Measurements from ENCODE around the gene ZAP70.

The ZAP70 gene

GRCh38 chr2:97769308-97769707, 55.9 kb downstream of the ZAP70 start:
- POLR2A ChIA-PET (ENCODE audit: low non-redundant PET) = no interaction called here
- no peak for DNase-seq (ENCODE audit: low spot score)
- no peak for TF ChIP-seq CTCF (conservative IDR thresholded peaks at IDR 0.05; ENCODE audit: low read depth)
- CTCF ChIA-PET = no interaction called here
- no peak overlapping the region for H3K27ac ChIP-seq

GRCh38 chr2:97769711-97770110, 56.3 kb downstream of the ZAP70 start:
- no peak for TF ChIP-seq CTCF (conservative IDR thresholded peaks at IDR 0.05; ENCODE audit: low read depth)
- ChIA-PET POLR2A (ENCODE audit: low non-redundant PET) (no interaction called here), CTCF (no interaction called here)
- no peak for DNase-seq (ENCODE audit: low spot score)
- no peak overlapping the region for H3K27ac ChIP-seq

GRCh38 chr2:97770445-97770844, 57.1 kb downstream of the ZAP70 start:
- ChIA-PET CTCF (no interaction called here), POLR2A (ENCODE audit: low non-redundant PET) (no interaction called here)
- no peak for DNase-seq (ENCODE audit: low spot score)
- H3K27ac ChIP-seq = no peak overlapping the region
- TF ChIP-seq CTCF (conservative IDR thresholded peaks at IDR 0.05; ENCODE audit: low read depth) = no peak

GRCh38 chr2:97774425-97774824, 61.0 kb downstream of the ZAP70 start:
- ChIA-PET POLR2A (ENCODE audit: low non-redundant PET) (no interaction called here), CTCF (no interaction called here)
- DNase-seq (ENCODE audit: low spot score) = peak; percentile 26
- no peak overlapping the region for H3K27ac ChIP-seq
- 0 out of 2 replicates have a peak, but pooled peaks have one; percentile 13 for TF ChIP-seq CTCF (conservative IDR thresholded peaks at IDR 0.05; ENCODE audit: low read depth)

DNA sequence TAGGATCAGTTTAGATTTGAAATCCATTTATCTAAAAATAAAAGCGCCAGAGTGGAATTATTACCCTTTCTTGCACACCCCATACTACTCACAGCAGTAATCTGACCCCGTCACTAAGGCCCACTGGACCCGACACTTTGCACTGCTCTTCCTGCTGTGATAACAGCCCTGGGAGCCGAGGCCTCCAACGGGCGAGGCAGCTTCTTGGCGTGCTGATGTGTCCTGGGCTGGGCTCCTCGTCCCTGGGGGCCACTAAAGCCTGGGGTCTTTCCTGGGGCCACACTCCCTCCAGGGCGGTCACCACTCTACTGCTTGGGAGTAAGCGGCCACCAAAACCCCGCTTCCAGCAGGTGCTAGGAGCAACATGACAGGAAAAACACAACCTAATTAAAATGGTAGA, 61.7 kb downstream of the ZAP70 start:
- TF ChIP-seq CTCF (conservative IDR thresholded peaks at IDR 0.05; ENCODE audit: low read depth) = no peak
- H3K27ac ChIP-seq = no peak overlapping the region
- DNase-seq (ENCODE audit: low spot score) = no peak
- ChIA-PET POLR2A (ENCODE audit: low non-redundant PET) (no interaction called here), CTCF (interaction anchor here (0.7 kb wide), 1 partner anchor 192 kb away, joined by 3 read pairs; no protein-coding TSS in a partner anchor)

DNA sequence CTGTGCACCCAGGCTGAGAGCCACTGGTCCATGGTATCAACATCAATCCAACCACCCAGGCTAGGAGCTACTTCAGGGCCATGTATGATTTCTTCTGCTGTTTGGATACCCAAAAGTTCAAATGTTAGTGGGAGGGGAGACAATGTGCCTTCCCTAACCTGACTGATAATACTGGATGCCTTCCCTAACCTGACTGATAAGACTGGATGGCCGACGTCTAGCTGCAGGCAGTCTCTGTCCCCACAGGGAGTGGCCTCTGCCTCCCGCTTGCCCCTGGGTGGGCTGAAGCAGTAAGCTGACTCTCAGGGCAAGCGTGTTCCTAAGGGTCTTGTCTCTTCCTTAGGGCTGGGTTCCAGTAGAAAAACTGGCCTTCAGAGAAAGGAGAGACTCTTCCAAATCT, 65.8 kb downstream of the ZAP70 start:
- DNase-seq (ENCODE audit: low spot score) = no peak
- ChIA-PET CTCF (no interaction called here), POLR2A (ENCODE audit: low non-redundant PET) (no interaction called here)
- no peak for TF ChIP-seq CTCF (conservative IDR thresholded peaks at IDR 0.05; ENCODE audit: low read depth)
- no peak overlapping the region for H3K27ac ChIP-seq

DNA sequence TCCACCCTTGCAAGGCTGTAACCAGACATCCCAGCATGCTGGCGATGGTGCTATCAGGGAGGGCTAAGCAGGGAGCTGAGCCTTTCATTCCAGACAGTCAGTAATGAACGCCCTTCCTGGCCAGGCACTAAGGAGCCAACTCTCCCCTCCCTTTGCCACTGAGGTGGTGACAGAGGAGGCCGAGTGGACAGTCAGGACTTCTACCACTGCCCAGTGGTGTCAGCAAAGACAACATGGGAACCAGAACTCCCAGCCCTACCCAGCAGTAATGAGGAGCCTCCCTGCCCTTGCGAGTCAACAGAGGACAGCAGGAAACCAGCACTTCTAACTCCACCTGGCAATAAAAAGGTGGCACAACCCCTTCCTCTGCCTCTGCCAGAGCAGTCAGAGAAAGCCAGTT, 68.6 kb downstream of the ZAP70 start:
- ChIA-PET CTCF (interaction anchor here (0.7 kb wide), 1 partner anchor 23 kb away, joined by 5 read pairs; no protein-coding TSS in a partner anchor), POLR2A (ENCODE audit: low non-redundant PET) (no interaction called here)
- DNase-seq (ENCODE audit: low spot score) = no peak
- TF ChIP-seq CTCF (conservative IDR thresholded peaks at IDR 0.05; ENCODE audit: low read depth) = no peak
- H3K27ac ChIP-seq = no peak overlapping the region

All from RWPE1 (cell line).